IPS-20b (cell line): Measurements from ENCODE around the gene IL36G.

Experiments used
- H3K27ac ChIP-seq: one replicate; pipeline ENCODE4 v1.5.1; 2013; ENCODE audit warnings: low read length
- H3K27me3 ChIP-seq: 2 replicates; pipeline ENCODE4 v1.6.1; 2013; ENCODE audit warnings: mild to moderate bottlenecking, low read length, inconsistent platforms; ENCODE audit not compliant: insufficient read depth
- H3K36me3 ChIP-seq: 2 replicates; pipeline ENCODE4 v1.6.1; 2013; ENCODE audit warnings: low read depth, mild to moderate bottlenecking, inconsistent platforms, low read length, moderate library complexity; ENCODE audit not compliant: insufficient read depth
- H3K4me1 ChIP-seq: 2 replicates; pipeline ENCODE4 v1.6.1; 2013; ENCODE audit warnings: mild to moderate bottlenecking, control low read depth, inconsistent platforms, low read length, moderate library complexity; ENCODE audit not compliant: insufficient read depth
- H3K4me3 ChIP-seq: 2 replicates; pipeline ENCODE4 v1.5.1; 2013; ENCODE audit warnings: mild to moderate bottlenecking, low read length, inconsistent platforms
- H3K9ac ChIP-seq: 2 replicates; pipeline ENCODE4 v1.6.1; 2013; ENCODE audit warnings: low read depth, mild to moderate bottlenecking, inconsistent platforms, low read length, moderate library complexity
- H3K9me3 ChIP-seq: 2 replicates; pipeline ENCODE4 v1.6.1; 2013; ENCODE audit warnings: mild to moderate bottlenecking, low read depth, low read length, inconsistent platforms; ENCODE audit not compliant: insufficient read depth

IL36G gene

GRCh38 chr2:112949456-112949855 lies 28.4 kb upstream of the IL36G start:
- Histone ChIP-seq H3K4me1 (no peaks in the 10 kb centered on the region), H3K27me3 (no peaks in the 10 kb centered on the region), H3K4me3 (no peak overlapping the region), H3K36me3 (no peaks in the 10 kb centered on the region), H3K9me3 (peaks cover 31% of the 10 kb centered on the region), H3K27ac (no peak overlapping the region), H3K9ac (no peak overlapping the region)

DNA sequence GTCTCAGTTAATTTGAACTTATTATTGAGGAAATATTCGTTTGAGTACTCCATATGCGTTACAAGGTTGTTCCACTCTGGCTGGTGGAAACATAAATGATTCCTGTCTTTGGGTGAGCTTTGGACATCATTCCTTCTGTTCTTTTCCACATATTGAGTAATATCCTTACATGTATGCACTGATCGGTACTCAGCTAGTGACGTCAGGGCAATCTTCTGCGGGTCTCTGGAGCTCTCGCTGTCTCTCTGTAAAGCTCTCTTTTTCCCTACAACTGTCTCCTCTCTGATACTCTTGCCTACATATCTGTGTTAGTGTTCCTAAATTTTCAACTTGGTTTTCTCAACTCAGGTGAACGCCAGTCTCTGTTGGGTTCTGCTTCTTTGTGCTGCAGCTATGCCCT lies 23.4 kb upstream of the IL36G start:
- Histone ChIP-seq H3K4me3 (no peak overlapping the region), H3K27ac (no peak overlapping the region), H3K27me3 (no peaks in the 10 kb centered on the region), H3K9me3 (no peaks in the 10 kb centered on the region), H3K4me1 (no peaks in the 10 kb centered on the region; the same call in 1 of the 2 replicates), H3K36me3 (no peaks in the 10 kb centered on the region), H3K9ac (no peak overlapping the region)

DNA sequence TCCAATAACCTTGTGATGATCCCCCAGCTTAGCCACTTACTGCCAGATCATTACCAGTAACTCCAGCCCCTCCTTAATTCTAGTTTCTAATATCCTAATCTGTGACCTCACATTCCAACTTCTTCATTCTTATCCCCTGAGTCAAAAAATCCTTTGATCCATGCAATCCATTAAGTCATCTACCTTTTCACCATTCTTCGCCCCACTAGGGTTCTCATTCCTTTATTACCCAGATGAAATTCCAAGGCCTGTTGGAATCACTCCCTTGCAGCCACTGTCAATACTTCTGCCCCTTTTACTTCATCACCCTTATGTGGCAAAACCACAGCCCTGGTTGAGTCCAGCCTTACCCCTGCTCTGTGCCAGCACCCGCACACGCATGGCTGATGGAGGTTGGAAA lies 20.3 kb upstream of the IL36G start:
- Histone ChIP-seq H3K4me1 (no peaks in the 10 kb centered on the region; the same call in 1 of the 2 replicates), H3K4me3 (no peak overlapping the region), H3K27me3 (no peaks in the 10 kb centered on the region), H3K9me3 (no peaks in the 10 kb centered on the region), H3K9ac (no peak overlapping the region), H3K27ac (no peak overlapping the region), H3K36me3 (no peaks in the 10 kb centered on the region)

GRCh38 chr2:112958428-112959108 lies 19.2 kb upstream of the IL36G start:
- Histone ChIP-seq H3K4me1 (no peaks in the 10 kb centered on the region; the same call in 1 of the 2 replicates), H3K9ac (no peak overlapping the region), H3K27ac (no peak overlapping the region), H3K27me3 (no peaks in the 10 kb centered on the region), H3K4me3 (no peak overlapping the region), H3K36me3 (no peaks in the 10 kb centered on the region), H3K9me3 (no peaks in the 10 kb centered on the region)

DNA sequence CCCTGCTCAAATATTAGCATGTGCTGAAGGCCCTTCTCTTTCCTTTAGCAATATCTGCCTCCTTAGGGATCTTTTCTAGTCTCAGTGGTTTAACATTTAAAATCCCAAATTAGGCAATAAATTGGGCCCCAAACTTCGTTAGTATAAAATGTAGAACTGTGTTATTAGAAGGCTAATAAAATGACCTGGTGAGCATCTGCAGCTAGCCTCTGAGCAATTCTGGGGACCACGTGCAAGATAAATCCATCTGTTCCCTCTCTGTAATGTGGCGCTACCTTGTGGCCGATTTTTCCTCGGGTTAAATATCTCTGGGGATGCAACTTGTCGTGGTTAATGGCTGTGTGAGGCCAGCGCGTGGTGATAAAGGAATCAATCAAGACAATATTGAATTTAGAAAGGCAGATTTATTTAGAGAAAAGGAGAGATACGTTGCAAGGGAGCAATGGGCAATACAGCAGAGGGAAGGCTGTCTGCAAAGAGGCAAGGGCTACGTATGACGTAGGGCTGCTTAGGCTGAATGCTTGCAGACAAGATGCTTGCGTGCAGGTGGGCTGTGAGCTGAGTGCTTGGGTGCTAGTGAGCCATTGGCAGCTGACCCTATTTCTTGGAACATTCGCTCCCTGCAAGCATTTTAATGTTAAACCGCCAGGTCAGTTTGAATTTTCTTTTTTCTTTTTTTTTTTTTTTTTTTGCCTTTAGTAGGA lies 18.5 kb upstream of the IL36G start:
- H3K36me3 ChIP-seq, result no peaks in the 10 kb centered on the region
- no peak overlapping the region for H3K27ac ChIP-seq
- no peak overlapping the region for H3K9ac ChIP-seq
- no peaks in the 10 kb centered on the region for H3K27me3 ChIP-seq
- H3K4me1 ChIP-seq, result no peaks in the 10 kb centered on the region; the same call in 1 of the 2 replicates
- H3K4me3 ChIP-seq, result no peak overlapping the region
- no peaks in the 10 kb centered on the region for H3K9me3 ChIP-seq

GRCh38 chr2:112960230-112960825 lies 17.5 kb upstream of the IL36G start:
- Histone ChIP-seq H3K9ac (no peak overlapping the region), H3K4me1 (no peaks in the 10 kb centered on the region; the same call in 1 of the 2 replicates), H3K27me3 (no peaks in the 10 kb centered on the region), H3K9me3 (no peaks in the 10 kb centered on the region), H3K4me3 (no peak overlapping the region), H3K36me3 (no peaks in the 10 kb centered on the region), H3K27ac (no peak overlapping the region)

DNA sequence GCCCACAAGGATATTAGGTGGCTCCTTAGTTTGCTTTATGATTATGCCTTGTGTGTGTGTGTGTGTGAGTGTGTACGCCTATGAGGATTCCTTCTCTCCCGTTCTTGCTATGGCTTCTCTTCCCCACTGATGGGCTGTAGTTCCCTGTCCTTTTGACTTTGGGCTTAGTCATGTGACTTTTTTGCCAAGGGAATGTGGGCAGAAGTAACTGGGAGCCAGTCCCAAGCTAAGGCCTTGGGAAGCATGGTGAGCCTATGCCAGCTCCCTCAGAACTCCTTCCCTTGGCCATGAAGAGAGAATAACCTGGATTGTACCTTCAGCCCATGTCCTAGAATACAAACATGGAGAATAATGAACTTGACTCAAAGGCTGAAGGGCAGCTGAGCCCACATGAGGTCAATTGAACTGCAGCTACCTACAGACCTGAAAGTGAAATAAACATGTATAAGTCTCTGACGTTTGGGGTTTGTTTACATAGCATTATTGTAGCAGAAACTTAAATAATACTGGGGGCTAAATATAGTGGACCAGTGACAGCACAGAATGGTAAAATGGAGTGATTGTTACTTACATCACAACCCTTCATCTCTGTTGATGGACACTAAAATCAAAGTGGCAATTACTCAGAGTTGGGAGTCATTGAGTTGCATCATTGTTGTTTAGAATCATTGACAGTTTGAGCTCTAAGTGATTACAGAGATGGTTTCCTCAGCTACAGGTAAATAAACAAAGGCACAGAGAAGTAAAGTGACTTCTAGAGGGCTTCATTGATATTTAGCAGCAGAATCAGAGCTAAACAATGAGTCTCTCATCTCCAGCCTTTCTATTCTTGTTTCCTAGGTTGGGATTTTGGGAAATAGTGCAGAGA lies 15.3 kb upstream of the IL36G start:
- Histone ChIP-seq H3K4me1 (no peaks in the 10 kb centered on the region; the same call in 1 of the 2 replicates), H3K9ac (no peak overlapping the region), H3K27ac (no peak overlapping the region), H3K27me3 (no peaks in the 10 kb centered on the region), H3K9me3 (no peaks in the 10 kb centered on the region), H3K4me3 (no peak overlapping the region), H3K36me3 (no peaks in the 10 kb centered on the region)

DNA sequence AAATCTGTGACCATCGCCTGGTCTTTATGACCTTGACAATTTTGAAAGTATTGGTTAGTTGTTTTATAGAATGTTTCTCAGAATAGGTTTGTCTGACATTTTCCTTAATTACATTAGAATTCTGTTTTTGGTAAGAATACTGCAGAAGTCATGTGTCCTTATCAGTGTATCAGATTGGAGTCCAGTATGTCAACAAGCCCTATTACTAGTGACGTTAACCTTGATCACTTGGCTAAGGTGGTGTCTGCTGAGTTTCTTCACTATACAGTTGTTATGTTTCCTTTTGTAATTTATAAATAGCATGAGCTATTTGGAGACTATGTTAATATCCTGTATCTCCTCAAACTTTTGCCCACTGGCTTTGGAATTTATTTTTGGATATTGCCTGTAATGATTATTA lies 10.8 kb upstream of the IL36G start:
- H3K9me3 ChIP-seq, result no peaks in the 10 kb centered on the region
- H3K4me3 ChIP-seq, result no peak overlapping the region
- no peak overlapping the region for H3K9ac ChIP-seq
- no peaks in the 10 kb centered on the region for H3K4me1 ChIP-seq
- H3K27me3 ChIP-seq, result no peaks in the 10 kb centered on the region
- H3K36me3 ChIP-seq, result no peaks in the 10 kb centered on the region
- H3K27ac ChIP-seq, result no peak overlapping the region

GRCh38 chr2:112972423-112973086 lies 5.3 kb upstream of the IL36G start:
- Histone ChIP-seq H3K4me3 (no peak overlapping the region), H3K36me3 (no peaks in the 10 kb centered on the region), H3K27ac (no peak overlapping the region), H3K27me3 (no peaks in the 10 kb centered on the region), H3K9me3 (no peaks in the 10 kb centered on the region), H3K9ac (no peak overlapping the region), H3K4me1 (no peaks in the 10 kb centered on the region)

- no peaks in the 10 kb centered on the region for H3K9me3 ChIP-seq
- no peaks in the 10 kb centered on the region for H3K36me3 ChIP-seq
- H3K4me1 ChIP-seq, result no peaks in the 10 kb centered on the region
- no peaks in the 10 kb centered on the region for H3K27me3 ChIP-seq
- no peak overlapping the region for H3K9ac ChIP-seq
- no peak overlapping the region for H3K4me3 ChIP-seq
- H3K27ac ChIP-seq, result no peak overlapping the region
Observed at GRCh38 chr2:112973156-112973555, 4.7 kb upstream of the IL36G start.

DNA sequence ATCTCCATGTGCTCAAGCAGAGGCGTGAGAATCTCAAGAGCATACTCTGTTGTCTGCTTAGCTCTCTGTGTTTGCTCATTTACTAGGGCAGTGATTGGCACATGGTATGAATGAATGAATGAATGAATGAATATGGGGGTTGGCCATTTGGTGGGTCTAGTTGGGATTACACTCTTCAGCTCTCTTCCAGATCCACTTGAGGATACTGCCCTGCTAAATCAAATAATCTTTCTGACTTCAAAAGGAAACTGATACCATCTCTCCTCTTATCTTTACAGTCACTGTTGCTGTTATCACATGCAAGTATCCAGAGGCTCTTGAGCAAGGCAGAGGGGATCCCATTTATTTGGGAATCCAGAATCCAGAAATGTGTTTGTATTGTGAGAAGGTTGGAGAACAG lies 1.9 kb downstream of the IL36G start:
- H3K4me1 ChIP-seq, result no peaks in the 10 kb centered on the region
- H3K9me3 ChIP-seq, result no peaks in the 10 kb centered on the region
- no peak overlapping the region for H3K27ac ChIP-seq
- peaks cover 5% of the 10 kb centered on the region; the same call in 1 of the 2 replicates for H3K27me3 ChIP-seq
- H3K9ac ChIP-seq, result no peak overlapping the region
- H3K36me3 ChIP-seq, result no peaks in the 10 kb centered on the region
- H3K4me3 ChIP-seq, result no peak overlapping the region
